GM18858 (cell line): ENCODE measurements around the gene FAM20A.
A peak's percentile ranks its signal among the peaks of the same experiment; 100 is the strongest.
"Not testable (repeated sequence)": the region's sequence is repeated elsewhere in the genome, so short reads cannot be mapped to it uniquely, and the experiment has no call there.

Experiments
- ATAC-seq: cut with Tn5 transposase; IDR thresholded peaks from one replicate; pipeline ENCODE4 v1.9.1; 2021; ENCODE audit not compliant: unreplicated experiment

FAM20A gene

DNA sequence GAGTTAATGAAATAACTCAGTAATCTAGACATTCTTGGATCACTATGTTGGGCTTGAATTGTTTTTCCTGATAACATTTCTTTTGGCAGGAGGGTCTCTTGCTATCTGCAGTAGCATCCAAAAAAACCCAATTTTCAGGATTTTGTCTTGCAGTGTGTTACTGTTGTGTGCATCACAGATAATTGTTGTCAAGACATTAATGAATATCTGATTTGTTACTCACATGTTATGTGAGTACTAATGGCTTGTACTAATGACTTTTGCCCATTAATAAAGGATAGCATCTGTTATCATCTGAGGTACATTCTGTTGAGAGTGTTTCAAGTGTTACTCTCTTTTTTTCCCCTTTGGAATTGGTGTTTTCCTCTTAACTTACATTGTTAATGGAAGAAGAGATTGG is 78.9 kb downstream of the FAM20A start:
- no peak for ATAC-seq

DNA sequence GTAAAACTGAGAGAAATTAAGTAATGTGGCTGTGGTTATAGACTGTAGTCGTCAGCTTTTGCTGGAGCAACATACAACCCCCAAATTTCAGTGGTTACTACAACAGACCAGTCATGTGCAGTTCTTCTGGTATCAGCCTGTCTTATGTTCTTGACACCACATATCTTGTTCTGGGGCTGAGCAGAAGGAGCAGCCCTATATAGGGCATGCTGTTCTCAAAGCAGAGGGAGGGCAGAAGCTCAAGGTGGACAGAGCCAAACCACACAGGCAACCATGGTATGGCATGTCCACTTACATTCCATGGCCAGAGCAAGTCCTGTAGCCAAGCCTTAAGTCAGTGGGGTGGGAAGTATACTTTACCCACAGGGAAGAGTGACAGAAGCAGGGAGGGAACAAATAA is 81.3 kb downstream of the FAM20A start:
- ATAC-seq = no peak

DNA sequence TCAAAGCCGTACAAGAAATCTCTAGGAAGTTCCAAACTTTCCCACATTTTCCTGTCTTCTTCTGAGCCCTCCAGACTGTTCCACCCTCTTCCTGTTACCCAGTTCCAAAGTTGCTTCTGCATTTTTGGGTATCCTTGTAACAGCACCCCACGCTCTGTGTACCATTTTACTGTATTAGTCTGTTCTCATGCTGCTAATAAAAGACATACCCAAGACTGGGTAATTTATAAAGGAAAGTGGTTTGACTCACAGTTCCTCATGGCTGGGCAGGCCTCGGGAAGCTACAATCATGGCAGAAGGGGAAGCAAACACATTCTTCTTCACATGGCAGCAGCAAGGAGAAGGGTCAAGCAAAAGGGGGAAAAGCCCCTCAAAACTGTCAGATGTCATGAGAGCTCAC is 82.1 kb downstream of the FAM20A start:
- not testable (repeated sequence) for ATAC-seq

DNA sequence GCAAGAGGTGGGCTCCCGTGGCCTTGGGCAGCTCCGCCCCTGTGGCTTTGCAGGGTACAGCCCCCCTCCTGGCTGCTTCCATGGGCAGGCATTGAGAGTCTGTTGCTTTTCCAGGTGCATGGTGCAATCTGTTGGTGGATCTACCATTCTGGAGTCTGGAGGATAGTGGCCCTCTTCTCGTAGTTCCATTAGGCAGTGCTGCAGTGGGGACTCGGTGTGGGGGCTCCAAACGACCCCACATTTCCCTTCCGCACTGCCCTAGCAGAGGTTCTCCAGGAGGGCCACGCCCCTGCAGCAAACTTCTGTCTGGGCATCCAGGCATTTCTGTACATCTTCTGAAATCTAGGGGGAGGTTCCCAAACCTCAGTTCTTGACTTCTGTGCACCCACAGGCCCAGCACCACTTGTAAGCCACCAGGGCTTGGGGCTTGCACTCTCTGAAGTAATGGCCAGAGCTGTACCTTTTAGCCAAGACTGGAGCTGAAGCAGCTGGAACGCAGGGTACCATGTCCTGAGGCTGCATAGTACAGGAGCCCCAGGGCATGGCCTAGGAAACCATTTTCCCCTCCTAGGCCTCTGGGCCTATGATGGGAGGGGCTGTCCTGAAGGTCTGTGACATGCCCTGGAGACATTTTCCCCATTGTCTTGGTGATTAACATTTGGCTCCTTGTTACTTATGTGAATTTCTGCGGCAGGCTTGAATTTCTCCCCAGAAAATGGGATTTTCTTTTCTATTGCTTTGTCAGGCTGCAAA is 82.9 kb downstream of the FAM20A start:
- no peak for ATAC-seq

DNA sequence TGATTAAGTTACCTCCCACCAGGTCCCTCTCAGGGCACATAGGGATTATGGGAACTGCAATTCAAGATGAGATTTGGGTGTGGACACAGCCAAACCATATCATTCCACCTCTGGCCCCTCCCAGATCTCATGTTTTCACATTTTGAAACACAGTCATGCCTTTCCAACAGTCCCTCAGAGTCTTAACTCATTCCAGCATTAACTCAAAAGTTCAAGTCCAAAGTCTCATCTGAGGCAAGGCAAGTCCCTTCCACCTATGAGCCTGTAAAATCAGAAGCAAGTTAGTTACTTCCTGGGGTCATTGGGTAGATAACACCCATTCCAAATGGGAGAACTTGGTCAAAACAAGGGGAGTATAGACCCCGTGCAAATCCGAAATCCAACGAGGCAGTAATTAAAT is 83.6 kb downstream of the FAM20A start:
- ATAC-seq = not testable (repeated sequence)

DNA sequence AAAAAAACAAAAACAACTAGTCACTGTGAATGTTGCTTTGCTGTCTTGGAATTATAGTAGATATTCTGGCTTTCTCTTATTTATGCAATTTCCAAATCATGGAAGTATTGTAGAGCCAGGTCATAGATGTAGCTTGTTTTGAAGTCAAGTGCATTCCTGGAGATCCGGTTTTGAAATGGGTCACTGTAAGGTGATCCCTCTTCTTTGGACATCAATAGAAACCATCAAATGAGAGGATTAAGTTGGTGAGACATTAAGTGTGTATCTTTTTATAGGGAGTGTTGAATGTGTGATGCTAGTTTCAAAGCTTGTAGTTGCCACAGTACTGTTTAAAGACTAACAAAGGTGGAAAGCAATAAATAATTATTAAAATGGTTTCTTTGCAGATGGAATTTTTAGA is 84.4 kb downstream of the FAM20A start:
- no peak for ATAC-seq

DNA sequence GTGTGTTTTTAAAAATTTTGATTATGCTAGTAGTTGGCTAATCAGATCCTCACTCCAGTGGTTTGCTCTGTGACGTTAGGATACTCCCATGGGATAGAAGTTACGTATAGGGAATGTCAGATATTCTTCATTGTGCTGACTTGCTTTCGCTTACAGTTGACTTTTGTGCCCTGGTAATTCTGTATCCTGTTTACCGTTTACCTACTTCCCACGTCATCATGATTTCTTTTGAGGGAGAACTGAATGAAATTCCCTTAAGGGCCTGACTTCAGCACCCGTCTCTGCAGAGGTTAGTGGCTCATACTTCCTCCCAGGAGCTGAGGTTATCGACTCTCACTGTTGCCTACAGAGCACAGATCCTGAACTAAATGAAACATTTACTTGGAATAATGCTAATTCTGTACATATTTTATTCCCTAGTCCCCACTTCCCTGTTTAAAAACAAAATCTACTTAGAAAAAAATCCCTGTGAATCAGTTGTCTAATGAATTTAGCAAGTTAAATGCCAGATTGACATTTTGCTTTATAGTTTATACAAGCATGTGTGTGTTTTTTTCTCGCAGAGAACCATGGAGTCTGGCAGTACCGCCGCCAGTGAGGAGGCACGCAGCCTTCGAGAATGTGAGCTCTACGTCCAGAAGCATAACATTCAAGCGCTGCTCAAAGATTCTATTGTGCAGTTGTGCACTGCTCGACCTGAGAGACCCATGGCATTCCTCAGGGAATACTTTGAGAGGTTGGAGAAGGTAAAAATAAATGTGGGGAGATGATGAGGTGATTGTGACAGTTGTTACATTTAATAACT is 86.1 kb downstream of the FAM20A start:
- no peak for ATAC-seq

DNA sequence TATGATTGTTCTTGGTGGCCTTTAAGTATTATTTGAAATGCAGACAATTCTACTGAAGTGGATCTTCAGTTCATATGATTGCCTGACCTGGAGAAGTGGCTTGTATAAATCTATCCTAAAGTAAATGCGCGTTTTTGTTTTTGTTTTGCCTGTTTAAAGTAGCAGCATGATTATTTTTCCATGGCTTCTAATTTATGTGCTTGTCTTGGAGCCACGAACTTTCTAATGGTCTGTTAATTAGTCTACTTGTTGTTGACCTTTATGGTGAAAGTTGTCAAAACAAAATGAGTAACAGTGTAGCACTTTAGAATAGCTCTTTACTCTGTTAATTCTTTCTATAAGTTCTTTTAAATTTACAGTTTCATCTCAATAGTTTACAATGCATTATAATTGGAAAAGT is 87.2 kb downstream of the FAM20A start:
- ATAC-seq = no peak

DNA sequence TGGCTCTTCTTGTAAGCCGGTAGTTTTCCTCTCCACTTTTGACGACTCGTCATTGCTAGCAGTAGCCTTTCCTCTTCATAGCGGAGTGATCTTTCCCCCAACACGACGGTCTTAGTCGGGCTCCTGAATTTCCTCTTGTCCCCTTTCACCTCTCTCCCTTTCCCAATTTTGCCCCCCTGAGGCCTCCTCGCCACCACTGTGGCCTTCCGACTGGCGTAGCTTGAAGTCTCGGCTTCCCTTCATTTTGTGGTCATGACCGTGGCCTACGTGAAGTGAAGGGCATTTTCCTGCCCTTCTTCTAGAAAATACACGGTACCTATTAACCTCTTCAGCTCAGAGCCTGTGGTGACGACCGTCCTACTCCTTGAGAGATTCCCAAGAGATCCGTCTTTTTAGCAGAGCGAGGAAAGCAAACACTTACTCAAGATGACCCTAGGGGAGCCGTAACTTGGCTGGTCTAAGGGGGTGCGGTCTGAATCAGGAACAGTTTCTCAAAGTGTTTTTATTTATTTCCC is 88.2 kb downstream of the FAM20A start:
- ATAC-seq = no peak

DNA sequence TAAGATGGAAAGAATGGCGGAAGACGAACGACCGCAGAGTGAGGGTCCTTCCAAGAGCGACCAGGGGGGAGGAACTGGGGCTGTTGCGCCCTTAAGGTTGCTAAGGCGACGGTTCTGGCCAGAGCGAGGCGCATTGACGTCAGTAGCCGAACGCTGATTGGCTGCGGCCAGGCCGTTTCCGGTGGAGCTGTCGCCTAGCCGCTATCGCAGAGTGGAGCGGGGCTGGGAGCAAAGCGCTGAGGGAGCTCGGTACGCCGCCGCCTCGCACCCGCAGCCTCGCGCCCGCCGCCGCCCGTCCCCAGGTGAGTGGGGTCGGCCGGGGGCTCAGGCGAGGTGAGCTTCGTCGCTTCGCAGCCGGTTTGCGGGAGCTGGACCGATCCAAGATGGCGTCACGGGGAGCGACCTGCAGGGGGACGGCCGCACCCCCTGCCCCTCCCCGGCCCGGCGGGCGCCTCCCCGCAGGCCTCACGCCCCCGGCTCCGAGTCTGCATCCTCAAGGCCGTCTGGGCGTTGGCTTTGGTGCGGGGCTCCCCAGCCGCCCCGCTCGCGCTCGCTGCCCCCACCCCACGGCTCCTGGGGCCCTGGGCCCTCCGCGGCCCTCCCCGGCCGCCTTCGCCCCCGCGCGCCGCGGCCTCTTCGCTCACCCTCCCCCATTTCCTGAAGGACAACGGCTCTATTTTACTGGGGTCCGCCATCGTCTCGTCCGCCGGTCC is 88.8 kb downstream of the FAM20A start, which contains the start of gene PRKAR1A:
Gene PRKAR1A (plus strand): TSS at position 184 of the 713 bp plus-strand sequence. CDS start 2,970 bp downstream, outside the sequence.
- ATAC-seq = peak; percentile 86

DNA sequence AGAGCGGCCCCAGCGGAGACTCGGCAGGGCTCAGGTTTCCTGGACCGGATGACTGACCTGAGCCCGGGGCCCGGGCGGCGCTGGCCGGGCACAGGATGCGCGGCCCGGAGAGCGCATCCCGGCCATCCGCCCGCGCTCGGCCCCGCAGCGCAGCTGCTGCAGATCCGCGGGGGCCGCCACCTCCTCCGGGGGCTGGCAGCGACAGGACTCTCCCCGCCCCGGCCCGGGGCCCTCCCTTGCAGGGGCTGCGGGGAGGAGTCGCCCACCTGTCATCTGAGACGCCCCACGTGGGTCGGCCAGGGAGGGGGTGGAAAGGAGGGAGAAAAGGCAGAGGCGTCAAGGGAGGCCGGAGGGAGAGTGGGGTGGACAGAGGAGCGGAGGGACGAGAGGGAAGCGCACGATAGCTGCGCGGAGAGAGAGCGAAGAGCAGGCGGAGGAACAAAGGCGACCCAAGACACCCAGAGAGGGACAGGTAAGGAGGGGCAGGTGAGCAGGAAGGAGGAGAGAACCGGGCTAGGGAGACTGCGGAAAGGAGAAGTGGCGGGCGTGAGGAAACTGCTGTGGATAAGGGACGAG is 89.4 kb downstream of the FAM20A start:
- ATAC-seq = peak; percentile 36

DNA sequence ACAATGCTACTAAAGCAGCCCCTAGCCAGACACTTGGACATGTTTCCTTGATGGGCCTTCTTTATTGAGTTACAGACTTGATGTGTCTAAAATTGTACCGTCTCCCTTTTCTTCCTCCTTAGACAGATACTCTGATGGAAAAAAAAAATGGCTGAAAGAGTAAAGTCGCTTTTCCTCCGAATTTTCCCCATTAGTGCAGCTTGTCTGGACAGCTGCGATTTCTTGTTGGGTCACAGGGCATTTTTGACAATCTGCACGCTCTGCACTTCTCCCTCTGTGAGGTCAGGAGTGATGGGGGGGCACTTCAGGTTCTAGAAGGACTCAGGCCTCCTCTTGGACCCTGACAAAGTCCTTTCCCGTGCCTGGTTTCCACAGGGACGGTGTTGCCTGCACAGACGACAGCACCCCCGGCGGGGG is 89.9 kb downstream of the FAM20A start:
- no peak for ATAC-seq

DNA sequence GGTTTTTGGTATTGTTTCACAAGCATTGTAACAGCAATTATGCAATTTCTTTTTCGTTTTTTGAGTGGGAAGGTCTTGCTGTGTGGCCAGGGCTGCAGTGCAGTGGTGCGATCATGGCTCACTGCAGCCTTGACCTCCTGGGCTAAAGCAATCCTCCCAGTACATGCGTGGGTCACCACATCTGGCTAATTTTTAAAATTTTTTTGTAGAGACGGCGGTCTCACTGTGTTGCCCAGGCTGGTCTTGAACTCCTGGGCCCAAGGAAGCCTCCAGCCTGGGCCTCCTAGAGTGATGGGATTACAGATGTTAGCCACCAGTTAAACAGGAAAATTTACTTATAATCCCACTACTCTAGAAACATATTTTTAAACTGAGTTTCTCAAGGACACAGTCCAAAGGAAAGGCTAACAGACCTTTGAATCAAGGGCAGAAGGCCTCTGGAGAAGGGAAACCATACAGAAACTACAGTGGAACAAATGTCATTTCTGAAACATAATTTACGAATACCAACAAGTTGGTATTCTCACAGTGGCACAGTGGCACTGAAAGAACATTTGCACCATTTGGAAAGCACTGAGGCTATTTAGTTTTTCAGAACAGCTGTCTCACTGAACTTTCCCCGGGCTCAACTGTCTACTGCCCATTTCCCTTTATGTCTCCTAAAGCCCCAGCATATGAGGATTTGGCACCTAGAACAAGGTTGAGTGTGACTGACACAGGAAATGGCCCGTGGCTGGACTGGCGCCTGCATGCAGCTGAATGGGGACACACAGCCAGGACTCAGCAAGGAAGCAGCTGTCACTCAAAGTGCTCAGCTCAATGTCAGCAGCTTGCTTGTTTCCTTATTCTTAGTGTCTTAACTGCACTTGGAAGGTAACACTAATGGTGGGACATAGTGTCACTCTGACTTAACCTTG is 91.8 kb downstream of the FAM20A start:
- ATAC-seq = no peak

DNA sequence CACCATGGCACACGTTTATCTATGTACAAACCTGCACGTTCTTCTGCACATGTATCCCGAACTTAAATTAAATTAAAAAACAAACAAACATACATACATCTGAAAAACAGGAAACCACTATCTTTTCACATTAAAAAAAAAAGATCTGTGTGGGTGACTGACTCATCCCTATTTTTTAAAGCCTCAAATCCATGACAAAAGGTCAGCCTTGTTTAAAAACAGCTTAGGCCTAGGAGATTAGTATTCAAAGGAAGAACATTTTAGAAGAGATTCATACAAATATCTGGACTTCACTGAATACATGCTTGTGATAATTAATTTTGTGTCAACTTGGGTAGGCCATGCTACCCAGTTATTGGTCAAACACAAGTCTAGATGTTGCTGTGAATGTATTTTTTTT is 93.6 kb downstream of the FAM20A start:
- no peak for ATAC-seq

DNA sequence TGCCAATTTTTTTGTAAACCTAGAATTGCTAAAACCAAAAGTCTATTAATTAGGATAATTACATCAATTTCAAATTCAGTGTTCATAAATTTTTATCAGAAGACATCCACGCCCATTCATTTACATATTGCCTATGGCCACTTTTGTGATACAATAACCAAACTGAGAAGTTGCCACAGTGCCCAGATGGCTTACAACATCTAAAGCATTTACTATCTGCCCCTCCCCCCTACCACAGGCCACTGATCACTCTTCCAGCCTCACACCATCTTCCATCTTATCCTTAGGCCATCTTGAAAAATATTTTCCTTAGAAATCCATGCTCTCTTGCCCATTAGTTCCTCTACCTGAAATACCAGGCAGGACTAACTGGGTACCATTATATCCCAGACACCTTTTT is 95.2 kb downstream of the FAM20A start:
- no peak for ATAC-seq

DNA sequence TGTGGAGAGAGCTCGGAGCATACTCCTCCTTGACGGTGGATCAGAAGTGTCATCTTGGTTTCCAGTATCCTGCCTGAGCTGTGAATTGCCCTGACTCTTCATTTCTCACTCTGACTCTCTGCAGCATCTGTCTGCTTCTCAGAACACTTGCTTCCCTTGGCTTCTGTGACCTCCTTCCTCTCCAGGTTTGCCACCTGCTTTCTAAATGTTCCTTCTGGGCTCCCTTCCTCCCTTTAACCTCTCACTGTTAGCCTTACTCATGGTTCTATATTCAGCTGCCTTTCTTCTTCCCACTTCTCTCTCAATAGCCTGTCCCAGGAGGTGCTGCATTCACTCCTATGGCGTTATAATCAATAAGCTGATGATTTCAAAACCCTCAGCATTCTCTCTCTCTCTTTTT is 100.1 kb downstream of the FAM20A start:
- no peak for ATAC-seq

DNA sequence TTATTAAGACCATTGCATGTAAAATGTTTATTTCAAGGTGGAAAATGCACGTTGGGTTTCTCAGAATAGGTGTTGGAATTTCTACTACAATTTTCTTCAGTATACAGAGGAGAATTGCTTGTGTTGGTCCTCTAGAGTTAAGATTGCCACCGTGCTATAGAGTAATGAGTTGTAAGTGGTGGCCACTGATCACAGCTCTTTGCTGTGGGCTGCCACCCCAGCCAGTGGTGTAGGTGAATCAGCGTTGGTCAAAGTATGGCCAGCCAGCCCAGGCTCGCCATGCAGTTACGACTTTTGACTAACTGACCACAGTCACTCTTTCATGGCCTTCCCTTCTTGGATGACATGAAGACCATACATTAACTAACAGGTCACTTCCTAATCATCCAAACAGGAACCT is 101.6 kb downstream of the FAM20A start:
- ATAC-seq = no peak

DNA sequence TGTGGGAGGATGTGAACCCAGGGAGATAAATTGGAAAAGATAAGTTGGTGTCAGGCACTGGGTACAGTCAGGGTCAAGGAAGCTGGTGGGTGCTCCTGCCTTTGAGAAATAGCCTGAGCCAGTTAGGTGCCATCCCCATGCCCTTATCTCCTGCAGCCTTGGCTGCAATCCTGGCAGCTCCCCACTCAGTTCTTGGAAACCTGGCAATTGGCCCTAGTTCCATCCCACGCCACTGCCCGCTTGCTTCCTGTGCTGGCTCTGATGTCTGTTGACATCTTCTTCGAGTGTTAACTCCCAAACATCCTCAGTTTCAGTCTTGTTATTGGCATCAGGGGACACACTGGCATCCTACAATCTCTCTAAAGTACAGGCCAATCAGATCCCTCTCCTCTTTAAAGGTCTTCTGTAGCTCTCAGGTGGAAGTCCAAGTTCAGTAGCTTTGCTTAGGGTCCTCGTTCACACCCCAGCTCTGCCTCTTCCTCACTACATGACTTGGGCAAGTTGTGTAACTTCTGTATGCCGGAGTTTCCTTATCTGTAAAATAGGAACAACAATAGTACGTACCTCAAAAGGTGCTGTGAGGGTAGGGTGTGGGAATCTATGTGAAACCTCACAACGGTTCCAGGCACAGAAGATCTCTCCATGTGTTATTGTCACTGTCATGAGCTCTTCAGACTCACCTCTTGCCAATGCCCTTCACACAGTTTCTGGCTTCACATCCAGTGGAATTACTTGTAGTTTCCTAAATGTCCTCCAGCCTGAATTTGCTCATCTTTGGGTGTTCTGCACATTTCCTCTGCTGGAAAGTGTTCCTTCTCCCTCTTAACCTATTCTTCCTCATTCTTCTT is 102.5 kb downstream of the FAM20A start:
- no peak for ATAC-seq

DNA sequence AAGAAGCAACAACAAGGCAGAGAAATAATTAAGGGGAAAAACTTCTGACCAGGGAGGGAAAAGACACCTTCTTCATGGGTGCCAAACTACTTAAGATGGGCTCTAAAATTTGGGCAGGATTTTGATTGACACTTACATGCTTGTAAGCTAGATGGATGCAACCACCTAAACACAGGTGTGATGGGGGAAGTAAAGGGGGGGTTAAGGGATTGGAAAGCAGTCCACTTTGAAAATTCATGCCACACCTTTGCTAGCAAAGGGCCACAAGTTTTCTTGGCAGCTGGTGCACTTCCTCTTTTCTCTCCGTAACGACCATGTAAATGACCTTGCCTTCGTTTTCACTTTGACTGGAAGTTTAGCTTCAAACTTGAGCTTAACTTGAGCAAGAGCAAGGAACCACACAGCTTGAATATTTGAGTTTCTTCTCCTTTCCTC is 103.3 kb downstream of the FAM20A start:
- peak; percentile 87 for ATAC-seq
